Activated naive CD8-positive, alpha-beta T cell treated with anti-CD3 and anti-CD28 coated beads, Interleukin-2, amount 50 U/mL, for 24 hours (primary cell): ENCODE measurements around the gene SLC16A10.
A peak's percentile ranks its signal among the peaks of the same experiment; 100 is the strongest.
"Not testable (repeated sequence)": the region's sequence is repeated elsewhere in the genome, so short reads cannot be mapped to it uniquely, and the experiment has no call there.

Experiments used
- ATAC-seq: fragments of 150-1000 bp; cut with Tn5 transposase; one replicate; pipeline ENCODE4 v1.10.0; 2021
- DNase-seq: peaks from one replicate; pipeline ENCODE4 v3.0.0; 2021
- H3K27ac Mint-ChIP-seq: one replicate; pipeline ENCODE4 v1.8.0; 2021; ENCODE audit warnings: mild to moderate bottlenecking, mixed read lengths
- H3K27me3 Mint-ChIP-seq: one replicate; pipeline ENCODE4 v1.8.0; 2021; ENCODE audit warnings: mixed read lengths
- H3K36me3 Mint-ChIP-seq: one replicate; pipeline ENCODE4 v1.8.0; 2021; ENCODE audit warnings: low read depth, mixed read lengths
- H3K4me1 Mint-ChIP-seq: one replicate; pipeline ENCODE4 v1.8.0; 2021; ENCODE audit warnings: mixed read lengths
- H3K4me3 Mint-ChIP-seq: one replicate; pipeline ENCODE4 v1.8.0; 2021; ENCODE audit warnings: mild to moderate bottlenecking, moderate library complexity, mixed read lengths
- H3K9me3 Mint-ChIP-seq: one replicate; pipeline ENCODE4 v1.8.0; 2021; ENCODE audit warnings: mixed read lengths

SLC16A10 gene

GRCh38 chr6:111176038-111176759 is 88.9 kb downstream of the SLC16A10 start:
- Mint-ChIP-seq H3K27ac (no peak overlapping the region), H3K9me3 (no peaks in the 10 kb centered on the region), H3K27me3 (no peaks in the 10 kb centered on the region), H3K36me3 (peaks cover 4% of the 10 kb centered on the region), H3K4me1 (peaks cover 33% of the 10 kb centered on the region), H3K4me3 (no peak overlapping the region)
- ATAC-seq (no peak), DNase-seq (no peak)

GRCh38 chr6:111176760-111177099 is 89.4 kb downstream of the SLC16A10 start:
- H3K4me3 Mint-ChIP-seq: no peak overlapping the region
- no peak for DNase-seq
- H3K4me1 Mint-ChIP-seq: peaks cover 28% of the 10 kb centered on the region
- no peaks in the 10 kb centered on the region for H3K9me3 Mint-ChIP-seq
- no peak for ATAC-seq
- no peaks in the 10 kb centered on the region for H3K27me3 Mint-ChIP-seq
- H3K27ac Mint-ChIP-seq: no peak overlapping the region
- peaks cover 4% of the 10 kb centered on the region for H3K36me3 Mint-ChIP-seq

- Mint-ChIP-seq H3K4me3 (no peak overlapping the region), H3K36me3 (peaks cover 4% of the 10 kb centered on the region), H3K9me3 (no peaks in the 10 kb centered on the region), H3K4me1 (peaks cover 24% of the 10 kb centered on the region), H3K27ac (no peak overlapping the region), H3K27me3 (no peaks in the 10 kb centered on the region)
- no peak for ATAC-seq
- no peak for DNase-seq
These were observed 89.8 kb downstream of the SLC16A10 start for GRCh38 chr6:111177131-111177530.

GRCh38 chr6:111183702-111184517 is 96.6 kb downstream of the SLC16A10 start:
- no peaks in the 10 kb centered on the region for H3K36me3 Mint-ChIP-seq
- no peaks in the 10 kb centered on the region for H3K9me3 Mint-ChIP-seq
- H3K4me1 Mint-ChIP-seq: peaks cover 9% of the 10 kb centered on the region
- no peak for DNase-seq
- no peak overlapping the region for H3K27ac Mint-ChIP-seq
- no peaks in the 10 kb centered on the region for H3K27me3 Mint-ChIP-seq
- peak; percentile 79 for ATAC-seq
- H3K4me3 Mint-ChIP-seq: no peak overlapping the region

GRCh38 chr6:111184827-111185532 is 97.7 kb downstream of the SLC16A10 start:
- H3K4me3 Mint-ChIP-seq: no peak overlapping the region
- no peak overlapping the region for H3K27ac Mint-ChIP-seq
- no peaks in the 10 kb centered on the region for H3K36me3 Mint-ChIP-seq
- no peak for ATAC-seq
- no peaks in the 10 kb centered on the region for H3K9me3 Mint-ChIP-seq
- peaks cover 9% of the 10 kb centered on the region for H3K4me1 Mint-ChIP-seq
- no peak for DNase-seq
- no peaks in the 10 kb centered on the region for H3K27me3 Mint-ChIP-seq

GRCh38 chr6:111185954-111186353 is 98.7 kb downstream of the SLC16A10 start:
- no peaks in the 10 kb centered on the region for H3K9me3 Mint-ChIP-seq
- ATAC-seq: no peak
- peaks cover under 1% of the 10 kb centered on the region for H3K36me3 Mint-ChIP-seq

GRCh38 chr6:111187874-111188273 is 100.6 kb downstream of the SLC16A10 start:
- no peak overlapping the region for H3K27ac Mint-ChIP-seq
- H3K4me1 Mint-ChIP-seq: peaks cover 9% of the 10 kb centered on the region
- H3K27me3 Mint-ChIP-seq: no peaks in the 10 kb centered on the region
- DNase-seq (no peak), ATAC-seq (no peak)
- H3K36me3 Mint-ChIP-seq: peaks cover 4% of the 10 kb centered on the region
- no peak overlapping the region for H3K4me3 Mint-ChIP-seq
- no peaks in the 10 kb centered on the region for H3K9me3 Mint-ChIP-seq

More at GRCh38 chr6:111185954-111186353, 98.7 kb downstream of the SLC16A10 start:
- Mint-ChIP-seq H3K27ac (no peak overlapping the region), H3K4me3 (no peak overlapping the region), H3K27me3 (no peaks in the 10 kb centered on the region), H3K4me1 (peaks cover 9% of the 10 kb centered on the region)
- DNase-seq: no peak

GRCh38 chr6:111189666-111190210 is 102.4 kb downstream of the SLC16A10 start:
- H3K27ac Mint-ChIP-seq: not testable (repeated sequence)

GRCh38 chr6:111190637-111191036 is 103.3 kb downstream of the SLC16A10 start:
- Mint-ChIP-seq H3K9me3 (no peaks in the 10 kb centered on the region), H3K27ac (no peak overlapping the region)
- ATAC-seq: no peak

More at GRCh38 chr6:111189666-111190210, 102.4 kb downstream of the SLC16A10 start:
- DNase-seq, H3K4me1 Mint-ChIP-seq, H3K27me3 Mint-ChIP-seq, ATAC-seq, H3K36me3 Mint-ChIP-seq, H3K4me3 Mint-ChIP-seq, H3K9me3 Mint-ChIP-seq: not testable (repeated sequence)

GRCh38 chr6:111191136-111191535 is 103.8 kb downstream of the SLC16A10 start:
- H3K36me3 Mint-ChIP-seq, ATAC-seq, H3K4me3 Mint-ChIP-seq, H3K9me3 Mint-ChIP-seq, H3K27ac Mint-ChIP-seq, H3K27me3 Mint-ChIP-seq, DNase-seq, H3K4me1 Mint-ChIP-seq: not testable (repeated sequence)

More at GRCh38 chr6:111190637-111191036, 103.3 kb downstream of the SLC16A10 start:
- DNase-seq: no peak
- H3K4me3 Mint-ChIP-seq: no peak overlapping the region
- peaks cover 4% of the 10 kb centered on the region for H3K36me3 Mint-ChIP-seq
- no peaks in the 10 kb centered on the region for H3K4me1 Mint-ChIP-seq
- no peaks in the 10 kb centered on the region for H3K27me3 Mint-ChIP-seq

GRCh38 chr6:111192911-111193555 is 105.7 kb downstream of the SLC16A10 start:
- Mint-ChIP-seq H3K27me3 (no peaks in the 10 kb centered on the region), H3K4me3 (no peak overlapping the region), H3K4me1 (no peaks in the 10 kb centered on the region), H3K27ac (no peak overlapping the region), H3K9me3 (no peaks in the 10 kb centered on the region), H3K36me3 (peaks cover 4% of the 10 kb centered on the region)
- DNase-seq (no peak), ATAC-seq (no peak)

- DNase-seq (no peak), ATAC-seq (no peak)
- Mint-ChIP-seq H3K9me3 (no peaks in the 10 kb centered on the region), H3K36me3 (peaks cover 4% of the 10 kb centered on the region), H3K4me3 (no peak overlapping the region), H3K27ac (no peak overlapping the region), H3K4me1 (peaks cover 9% of the 10 kb centered on the region), H3K27me3 (no peaks in the 10 kb centered on the region)
These were observed 108.4 kb downstream of the SLC16A10 start for GRCh38 chr6:111195656-111196055.

- Mint-ChIP-seq H3K27me3 (no peaks in the 10 kb centered on the region), H3K4me3 (no peak overlapping the region), H3K36me3 (no peaks in the 10 kb centered on the region), H3K4me1 (peaks cover 16% of the 10 kb centered on the region), H3K27ac (no peak overlapping the region), H3K9me3 (no peaks in the 10 kb centered on the region)
- ATAC-seq (no peak), DNase-seq (no peak)
These were observed 111.5 kb downstream of the SLC16A10 start for GRCh38 chr6:111198841-111199240.

- Mint-ChIP-seq H3K4me3 (no peak overlapping the region), H3K36me3 (no peaks in the 10 kb centered on the region), H3K27me3 (no peaks in the 10 kb centered on the region), H3K9me3 (no peaks in the 10 kb centered on the region), H3K27ac (no peak overlapping the region), H3K4me1 (peaks cover 16% of the 10 kb centered on the region)
- no peak for DNase-seq
- ATAC-seq: no peak
These were observed 112.6 kb downstream of the SLC16A10 start for GRCh38 chr6:111199935-111200334.
